NB4 (cell line): ENCODE results near the gene APOE.

Experiments used
- POLR2A ChIP-seq: IDR thresholded peaks from 2 replicates; pipeline ENCODE4 v1.6.1; 2011; ENCODE audit warnings: mild to moderate bottlenecking; ENCODE audit not compliant: insufficient read length; ENCODE audit errors: extremely low read depth
- TF ChIP-seq, protein P1 (sequence below): IDR thresholded peaks from one replicate; pipeline ENCODE4 v1.5.1; 2012; ENCODE audit warnings: low read depth, low read length

DNA sequence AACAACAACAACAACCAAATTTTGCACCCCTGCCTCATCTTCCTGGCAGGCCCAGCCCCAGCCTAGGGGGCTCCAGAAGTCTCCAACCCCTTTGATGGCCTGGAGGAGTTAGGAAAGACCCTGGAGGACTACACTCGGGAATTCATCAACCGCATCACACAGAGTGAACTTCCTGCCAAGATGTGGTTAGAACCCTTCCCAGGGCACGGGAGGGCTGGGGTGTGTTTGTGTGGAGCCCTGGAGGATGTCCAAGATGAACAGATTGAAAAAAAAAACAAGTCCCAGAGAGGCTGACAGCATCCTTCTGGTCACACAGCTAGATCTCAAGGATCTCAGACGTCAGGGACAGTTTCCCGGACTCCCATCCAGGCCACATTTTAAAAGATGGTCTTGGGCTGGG lies 22.1 kb downstream of the APOE start:
- TF ChIP-seq, protein P1, sequence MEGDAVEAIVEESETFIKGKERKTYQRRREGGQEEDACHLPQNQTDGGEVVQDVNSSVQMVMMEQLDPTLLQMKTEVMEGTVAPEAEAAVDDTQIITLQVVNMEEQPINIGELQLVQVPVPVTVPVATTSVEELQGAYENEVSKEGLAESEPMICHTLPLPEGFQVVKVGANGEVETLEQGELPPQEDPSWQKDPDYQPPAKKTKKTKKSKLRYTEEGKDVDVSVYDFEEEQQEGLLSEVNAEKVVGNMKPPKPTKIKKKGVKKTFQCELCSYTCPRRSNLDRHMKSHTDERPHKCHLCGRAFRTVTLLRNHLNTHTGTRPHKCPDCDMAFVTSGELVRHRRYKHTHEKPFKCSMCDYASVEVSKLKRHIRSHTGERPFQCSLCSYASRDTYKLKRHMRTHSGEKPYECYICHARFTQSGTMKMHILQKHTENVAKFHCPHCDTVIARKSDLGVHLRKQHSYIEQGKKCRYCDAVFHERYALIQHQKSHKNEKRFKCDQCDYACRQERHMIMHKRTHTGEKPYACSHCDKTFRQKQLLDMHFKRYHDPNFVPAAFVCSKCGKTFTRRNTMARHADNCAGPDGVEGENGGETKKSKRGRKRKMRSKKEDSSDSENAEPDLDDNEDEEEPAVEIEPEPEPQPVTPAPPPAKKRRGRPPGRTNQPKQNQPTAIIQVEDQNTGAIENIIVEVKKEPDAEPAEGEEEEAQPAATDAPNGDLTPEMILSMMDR = no peak
- TF ChIP-seq POLR2A = no peak
